ENCODE results near the gene DCLK2.

DNA sequence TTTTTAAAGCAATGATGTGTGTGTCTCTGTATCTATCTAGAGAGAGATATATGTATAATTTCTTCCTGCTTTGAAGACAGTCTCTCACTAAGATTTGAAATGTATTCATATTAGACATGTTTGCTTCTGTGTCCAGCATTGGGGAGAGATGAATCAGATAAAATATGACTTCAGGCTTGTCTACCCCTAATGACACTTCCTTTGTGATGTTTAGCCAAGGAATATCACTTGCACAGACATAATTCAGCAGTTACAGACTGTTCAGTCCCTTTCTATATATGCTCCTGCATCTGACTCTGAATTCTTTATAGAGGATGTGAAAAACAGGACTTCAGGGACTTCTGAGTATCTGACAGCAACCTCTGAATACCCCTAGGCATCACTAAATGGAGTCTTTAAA lies 158.4 kb downstream of the DCLK2 start:
- TF ChIP-seq CTCF (IDR thresholded peaks at IDR 0.05) = no peak
- no peak for TF ChIP-seq EZH2 (IDR thresholded peaks at IDR 0.05; ENCODE audit: borderline replicate concordance, insufficient read depth, low read depth, low read length, poor library complexity, severe bottlenecking)
